HepG2 (cell line): ENCODE data around the gene PRSS36. TPM values are rescaled to one million over a fixed set of nuclear protein-coding genes. Genes with fewer than 3 reads are reported as not detected.

ENCODE experiments used
- ATAC-seq: fragments of 200-7000 bp; cut with Tn5 transposase; 3 replicates; pipeline ENCODE4 v1.9.1; 2020; ENCODE audit warnings: mild to moderate bottlenecking, moderate library complexity
- BruUV-seq: library from RNA; stranded (reverse); fragments of 400-500 nt; replicated peaks from 2 replicates; lab custom pipeline; 2021; lab: Mats Ljungman, UMichigan
- CTCF ChIA-PET: fragments of 300-600 bp; formaldehyde crosslinking; extraction: SDS; loops from one replicate; lab custom pipeline; 2021; ENCODE audit warnings: low total read pairs, inconsistent platforms, low intra/inter-chr PET ratio; lab: Yijun Ruan, JAX
- POLR2A ChIA-PET: fragments of 350-600 bp; sonication (Branson Sonifier 250); formaldehyde crosslinking; loops from one replicate; lab custom pipeline; 2020; ENCODE audit warnings: antibody characterized with exemption, inconsistent platforms; lab: Yijun Ruan, JAX
- DNase-seq: peaks from one replicate; pipeline ENCODE4 v3.0.0-alpha.2; 2015; ENCODE audit warnings: low spot score
- FAIRE-seq: peaks from 3 replicates; lab custom pipeline; 2011; peaks lifted over from hg19 to GRCh38; lab: Jason Lieb, UNC
- H2AFZ ChIP-seq: one replicate; pipeline ENCODE4 v1.6.1; 2011; ENCODE audit warnings: low read length, inconsistent platforms
- H3K27ac ChIP-seq: fragments of 300-600 bp; 3 replicates; pipeline ENCODE4 v1.8.0; 2011; ENCODE audit warnings: mixed run types, mild to moderate bottlenecking, mixed read lengths, low read length, inconsistent platforms; ENCODE audit not compliant: insufficient read depth; ENCODE audit errors: extremely low read length
- H3K27me3 ChIP-seq, 2 experiments: fragments of 200-600 bp in 1 of 2; 2 replicates in 1 of 2; 3 replicates in 1 of 2; pipeline versions ENCODE4 v1.6.0 to v1.8.0; 2011; ENCODE audit warnings: low read length in 2 of 2, mild to moderate bottlenecking in 2 of 2, moderate library complexity in 2 of 2, inconsistent platforms in 1 of 2; ENCODE audit not compliant: insufficient read depth in 2 of 2, control insufficient read depth in 1 of 2
- H3K36me3 ChIP-seq, 2 experiments: fragments of 200-600 bp in 1 of 2; replicated peaks in 1 of 2; 2 replicates in 1 of 2; 3 replicates in 1 of 2; pipeline versions ENCODE4 v1.5.1 to v1.8.0; 2011; ENCODE audit warnings: low read length in 2 of 2, inconsistent platforms in 1 of 2; ENCODE audit not compliant: insufficient read depth in 2 of 2, control insufficient read depth in 1 of 2
- H3K4me1 ChIP-seq: 2 replicates; pipeline ENCODE4 v1.5.1; 2012; ENCODE audit warnings: low read length, inconsistent platforms; ENCODE audit not compliant: insufficient read depth
- H3K4me2 ChIP-seq: 2 replicates; pipeline ENCODE4 v1.6.0; 2011; ENCODE audit warnings: low read depth, low read length, inconsistent platforms
- H3K4me3 ChIP-seq, 3 experiments: fragments of 200-600 bp in 1 of 3; sonication (generic), shearing (Covaris generic) in 1 of 3; replicated peaks in 1 of 3; 2 replicates each; pipeline ENCODE4 v1.5.1; 2011 to 2016; ENCODE audit warnings: low read length in 3 of 3, inconsistent platforms in 2 of 3, low read depth in 2 of 3, mild to moderate bottlenecking in 2 of 3, control low read depth in 1 of 3, mixed read lengths in 1 of 3; ENCODE audit not compliant: insufficient read depth in 1 of 3
- H3K79me2 ChIP-seq: one replicate; pipeline ENCODE4 v1.6.1; 2011; ENCODE audit warnings: low read length, inconsistent platforms; ENCODE audit not compliant: insufficient read depth
- H3K9ac ChIP-seq: 2 replicates; pipeline ENCODE4 v1.6.0; 2011; ENCODE audit warnings: mild to moderate bottlenecking, low read depth, low read length, inconsistent platforms; ENCODE audit not compliant: insufficient read depth
- H3K9me3 ChIP-seq: 2 replicates; pipeline ENCODE4 v1.5.1; 2012; ENCODE audit warnings: mild to moderate bottlenecking, low read length
- H4K20me1 ChIP-seq: 2 replicates; pipeline ENCODE4 v1.6.0; 2011; ENCODE audit warnings: inconsistent platforms, mild to moderate bottlenecking, low read length, moderate library complexity; ENCODE audit not compliant: insufficient read depth
- CEBPZ ChIP-seq: IDR thresholded peaks from 2 replicates; pipeline ENCODE4 v1.6.1; 2012; ENCODE audit warnings: low read length, improper control_type of control experiment
- DMTF1 ChIP-seq: sonication (generic); formaldehyde crosslinking; IDR thresholded peaks from 2 replicates; pipeline ENCODE4 v1.4.0; 2020; ENCODE audit warnings: mild to moderate bottlenecking, missing genetic modification reagents
- ETS1 ChIP-seq: sonication (generic); formaldehyde crosslinking; IDR thresholded peaks from 2 replicates; pipeline ENCODE4 v1.4.0; 2020; ENCODE audit warnings: missing genetic modification reagents
- GATAD1 ChIP-seq: IDR thresholded peaks from 2 replicates; pipeline ENCODE4 v1.6.1; 2016; ENCODE audit warnings: missing genetic modification reagents, missing compliant biosample characterization
- GZF1 ChIP-seq: sonication (generic); formaldehyde crosslinking; IDR thresholded peaks from 2 replicates; pipeline ENCODE4 v1.5.1; 2020; ENCODE audit warnings: mild to moderate bottlenecking, missing genetic modification reagents
- HOXA5 ChIP-seq: sonication (generic); formaldehyde crosslinking; IDR thresholded peaks from 2 replicates; pipeline ENCODE4 v1.4.0; 2020; ENCODE audit warnings: missing genetic modification reagents
- IRF2 ChIP-seq: IDR thresholded peaks from 2 replicates; pipeline ENCODE4 v1.6.1; 2018; ENCODE audit warnings: missing genetic modification reagents, missing compliant biosample characterization
- PAX8 ChIP-seq: sonication (generic); formaldehyde crosslinking; IDR thresholded peaks from 2 replicates; pipeline ENCODE4 v1.8.0; 2022; ENCODE audit warnings: mild to moderate bottlenecking, missing genetic modification reagents, borderline replicate concordance
- PTBP1 ChIP-seq: fragments of 200-400 bp; formaldehyde crosslinking; IDR thresholded peaks from 2 replicates; pipeline ENCODE4 v1.6.1; 2018; ENCODE audit warnings: low read length, low read depth; ENCODE audit not compliant: poor library complexity, severe bottlenecking
- SYNCRIP ChIP-seq: fragments of 200-400 bp; formaldehyde crosslinking; IDR thresholded peaks from 2 replicates; pipeline ENCODE4 v1.6.1; 2018; ENCODE audit warnings: mild to moderate bottlenecking, low read depth, low read length; ENCODE audit not compliant: insufficient read depth
- TSC22D2 ChIP-seq: sonication (generic); formaldehyde crosslinking; IDR thresholded peaks from 2 replicates; pipeline ENCODE4 v1.5.1; 2020; ENCODE audit warnings: missing genetic modification reagents, mild to moderate bottlenecking, borderline replicate concordance
- ZNF180 ChIP-seq: sonication (generic); formaldehyde crosslinking; IDR thresholded peaks from 2 replicates; pipeline ENCODE4 v1.4.0; 2020; ENCODE audit warnings: low read depth, missing genetic modification reagents, borderline replicate concordance
- ZNF703 ChIP-seq: sonication (generic); formaldehyde crosslinking; IDR thresholded peaks from 2 replicates; pipeline ENCODE4 v1.5.1; 2020; ENCODE audit warnings: missing genetic modification reagents, mild to moderate bottlenecking, moderate library complexity, borderline replicate concordance
- ZNF781 ChIP-seq: sonication (generic); formaldehyde crosslinking; IDR thresholded peaks from 2 replicates; pipeline ENCODE4 v1.5.1; 2020; ENCODE audit warnings: borderline replicate concordance, mild to moderate bottlenecking, missing genetic modification reagents; ENCODE audit errors: not compliant biosample characterization
- ZNF83 ChIP-seq: sonication (generic); formaldehyde crosslinking; IDR thresholded peaks from 2 replicates; pipeline ENCODE4 v1.4.0; 2020; ENCODE audit warnings: missing genetic modification reagents, mild to moderate bottlenecking, borderline replicate concordance
- WGBS: methylation state at CpG from one replicate; pipeline ENCODE4 v1.1.6; 2017; ENCODE audit warnings: low lambda C conversion rate; 5-methylcytosine and 5-hydroxymethylcytosine counted together
- in situ Hi-C: cut with HindIII; loops from 2 replicates; pipeline ENCODE4 v1.10.0; 2017; ENCODE audit warnings: low pct_unique_long_range_greater_than_20kb; ENCODE audit not compliant: extremely low pct_ligation_motif_present
- intact Hi-C: fragments of 100-400 bp; cut with micrococcal nuclease; formaldehyde crosslinking; loops from one replicate; pipeline ENCODE4 v1.10.0; 2022; ENCODE audit not compliant: unreplicated experiment
- polyA plus RNA-seq, 8 experiments: library from polyadenylated mRNA; depleted of rRNA in 3 of 8; stranded (reverse) in 7 of 8; unstranded in 1 of 8; fragments of >200 nt; fragmentation: Illumina TruSeq in 4 of 8; extraction: Trizol in 4 of 8; gene quantifications; 2 replicates each; pipeline versions ENCODE4 v1.2.1 to v1.2.3, GENCODE V29; 2011 to 2016; ENCODE audit warnings: low read depth in 4 of 8, missing spikeins in 1 of 8, mixed read lengths in 1 of 8; ENCODE audit not compliant: insufficient read depth in 1 of 8
- total RNA-seq, 5 experiments: library from RNA; depleted of rRNA; stranded (reverse); fragments of >200 nt; fragmentation: Illumina TruSeq; extraction: Trizol; gene quantifications; 2 replicates each; pipeline ENCODE4 v1.2.3, GENCODE V29; 2016; ENCODE audit warnings: low read depth in 1 of 5

PRSS36 gene
- total and polyA plus RNA-seq, 2 of the 13 experiments (the other 11 are each of a cell fraction or from before 2014, with no cell fraction given): 1.5 to 2.1 TPM

GRCh38 chr16:31129568-31130335, 20.1 kb downstream of the PRSS36 start:
- CTCF ChIA-PET: no interaction called here
- Histone ChIP-seq H3K4me3 (no peak overlapping the region), H3K9me3 (no peaks in the 10 kb centered on the region), H3K27ac (no peak overlapping the region), H4K20me1 (no peaks in the 10 kb centered on the region), H3K9ac (no peak overlapping the region), H3K36me3 (peaks cover 17 to 18% of the 10 kb centered on the region in 2 experiments; a peak in 4 of 5 replicates), H3K27me3 (no peaks in the 10 kb centered on the region), H3K4me2 (no peak overlapping the region), H3K79me2 (no peaks in the 10 kb centered on the region), H3K4me1 (peaks cover 12% of the 10 kb centered on the region), H2AFZ (no peak overlapping the region)
- no peak for ATAC-seq
- FAIRE-seq: no peak
- intact Hi-C loops: no loop called here
- DNase-seq: no peak
- WGBS: 91% methylated on average over 26 of the region's 29 CpGs
- POLR2A ChIA-PET: interaction anchor here (0.5 to 4.2 kb wide), 4 partner anchors 10 to 15 kb away, joined by 3 to 17 read pairs (median 4); partner anchors contain the start of gene KAT8
- in situ Hi-C loops: no loop called here
- no TSS peak for BruUV-seq
- no peak for TF ChIP-seq CEBPZ
- no peak for TF ChIP-seq ZNF781 (CRISPR knock-in tag)
- no peak for TF ChIP-seq PTBP1
- no peak for TF ChIP-seq ZNF83 (CRISPR knock-in tag)
- no peak for TF ChIP-seq SYNCRIP
- no peak for TF ChIP-seq DMTF1 (CRISPR knock-in tag)
- TF ChIP-seq GATAD1 (CRISPR knock-in tag): no peak
- TF ChIP-seq PAX8 (CRISPR knock-in tag): no peak
- no peak for TF ChIP-seq HOXA5 (CRISPR knock-in tag)
- no peak for TF ChIP-seq ZNF180
- TF ChIP-seq TSC22D2: no peak
- TF ChIP-seq ZNF703 (CRISPR knock-in tag): no peak
- no peak for TF ChIP-seq ETS1 (CRISPR knock-in tag)
- no peak for TF ChIP-seq GZF1
- no peak for TF ChIP-seq IRF2 (CRISPR knock-in tag)
